BE2C (cell line): Measurements from ENCODE around the gene PALD1. TPM values are rescaled to one million over a fixed set of nuclear protein-coding genes. Genes with fewer than 3 reads are reported as not detected.

Experiments used
- DNase-seq: peaks from one replicate; pipeline ENCODE4 v3.0.0-alpha.2; 2020
- H3K27me3 ChIP-seq: fragments of 250-450 bp; sonication (Bioruptor Pico); 2 replicates; pipeline ENCODE4 v1.5.1; 2020; ENCODE audit warnings: mild to moderate bottlenecking
- H3K36me3 ChIP-seq: fragments of 250-450 bp; sonication (Bioruptor Pico); 2 replicates; pipeline ENCODE4 v1.5.1; 2020; ENCODE audit warnings: mild to moderate bottlenecking
- H3K4me1 ChIP-seq: fragments of 250-450 bp; sonication (Bioruptor Pico); 2 replicates; pipeline ENCODE4 v1.5.1; 2020
- H3K4me3 ChIP-seq: 2 replicates; pipeline ENCODE4 v1.5.1; 2011; ENCODE audit warnings: low read depth, low read length
- H3K9me3 ChIP-seq: fragments of 250-450 bp; sonication (Bioruptor Pico); 2 replicates; pipeline ENCODE4 v1.5.1; 2020
- polyA plus RNA-seq: library from polyadenylated mRNA; unstranded; fragments of >200 nt; gene quantifications from one replicate; pipeline ENCODE4 v1.2.1, GENCODE V29; 2012; ENCODE audit warnings: low read depth, missing spikeins; ENCODE audit not compliant: insufficient read length, insufficient read depth
- TF ChIP-seq, protein P1 (sequence below): IDR thresholded peaks from 2 replicates; pipeline ENCODE4 v1.5.1; 2012; ENCODE audit warnings: mild to moderate bottlenecking, low read depth, low read length

Gene PALD1
- 10.1 TPM for polyA plus RNA-seq

DNA sequence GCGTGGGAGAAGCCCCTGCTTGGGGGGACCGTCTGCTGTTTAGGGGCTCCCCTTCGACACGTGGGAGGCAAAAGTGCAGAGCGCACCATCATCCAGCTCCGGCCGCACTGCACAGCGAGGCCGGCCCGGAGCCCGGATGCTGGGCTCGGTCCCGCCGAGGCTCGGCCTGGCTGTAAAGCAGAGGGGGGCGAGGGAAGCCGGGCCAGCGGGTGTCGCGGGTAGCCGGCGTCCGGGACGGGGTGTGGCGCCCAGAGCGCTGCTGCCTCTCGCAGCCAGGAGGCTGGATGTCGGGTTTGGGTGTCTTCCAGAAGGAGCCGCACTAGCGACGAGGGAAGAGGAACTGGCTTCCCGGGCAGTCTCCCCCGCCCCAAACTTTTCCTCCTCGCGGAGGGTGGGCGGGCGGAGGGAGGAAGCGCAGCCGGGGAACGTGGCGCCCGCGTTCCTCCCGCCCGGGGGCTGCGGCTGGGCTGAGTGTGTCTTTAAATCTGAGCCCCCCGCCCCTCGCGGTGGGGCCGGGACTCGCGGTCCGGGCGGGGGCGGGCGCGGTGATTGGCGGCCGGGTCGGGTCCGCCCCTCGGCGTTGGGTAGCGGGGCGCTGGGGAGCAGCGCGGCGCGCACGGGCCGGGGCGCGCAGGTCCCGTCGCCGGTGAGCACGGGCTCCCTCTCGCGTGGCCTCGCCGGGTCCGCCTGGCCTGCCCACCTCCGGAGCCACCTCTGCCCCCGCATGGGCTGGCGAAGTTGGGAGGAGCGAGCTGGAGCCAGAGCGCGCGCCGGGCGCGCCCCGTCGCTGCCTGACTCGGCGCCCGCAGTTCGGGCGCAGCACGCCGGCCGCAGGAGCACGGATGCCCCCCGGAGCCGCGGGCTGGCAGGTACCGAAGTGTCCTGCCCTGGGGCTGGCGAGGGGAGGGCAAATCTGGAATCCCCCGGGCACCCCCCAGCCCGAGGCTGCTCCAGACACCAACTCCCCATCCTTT lies at the start of gene PALD1:
TSS of gene PALD1 (plus strand) at position 577 of the 974 bp plus-strand sequence. CDS start 47,185 bp downstream, outside the sequence.
- DNase-seq, result peak; percentile 57

DNA sequence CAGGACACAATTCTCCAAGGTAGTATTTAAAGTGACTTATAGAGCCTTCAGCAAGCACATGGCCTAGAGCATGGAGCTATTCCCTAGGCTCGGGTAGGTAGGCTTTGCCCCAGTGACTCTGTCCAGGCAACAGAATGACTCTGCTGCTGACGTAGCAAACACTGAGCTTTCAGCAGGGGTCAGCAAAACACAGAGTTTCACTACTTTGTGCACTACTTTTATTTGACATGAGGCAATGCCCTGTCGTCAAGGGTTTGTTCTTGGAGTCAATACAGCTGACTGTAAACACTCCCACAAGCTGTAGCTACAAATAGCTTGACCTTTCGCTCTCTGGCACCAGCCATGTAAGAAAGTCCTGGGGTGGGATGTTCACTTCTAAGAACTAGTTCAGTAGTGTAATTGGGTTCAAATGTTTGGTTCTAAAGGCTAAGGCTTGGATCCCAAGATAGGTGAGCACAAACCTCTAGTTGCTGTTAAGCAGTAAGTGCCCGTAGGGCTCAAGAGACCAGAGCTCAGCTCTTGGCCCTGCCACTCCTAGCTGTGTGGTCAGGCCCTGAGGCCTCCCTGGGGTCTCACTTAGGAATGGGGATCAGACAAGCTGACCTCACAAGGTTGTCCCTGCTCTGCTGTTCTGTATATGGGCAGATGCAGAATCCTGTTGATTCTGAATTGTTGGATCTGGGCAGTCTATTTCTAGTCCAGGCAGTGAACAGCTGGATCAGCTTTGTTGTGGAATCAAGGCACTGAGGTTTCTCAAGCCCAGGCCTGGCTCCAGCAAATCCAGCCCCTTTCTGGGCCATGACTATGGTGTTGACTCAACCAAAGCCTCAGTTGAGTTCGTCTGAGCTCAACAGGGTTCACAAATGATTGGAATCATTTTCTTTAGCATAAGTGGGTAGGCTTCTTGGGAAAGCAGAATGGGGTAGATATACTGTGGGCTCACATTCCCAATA lies 47.8 kb upstream of the PALD1 start:
- Histone ChIP-seq H3K9me3 (no peaks in the 10 kb centered on the region), H3K4me1 (no peaks in the 10 kb centered on the region), H3K27me3 (no peaks in the 10 kb centered on the region), H3K4me3 (no peak overlapping the region), H3K36me3 (peaks cover 7% of the 10 kb centered on the region)
- TF ChIP-seq, protein P1, sequence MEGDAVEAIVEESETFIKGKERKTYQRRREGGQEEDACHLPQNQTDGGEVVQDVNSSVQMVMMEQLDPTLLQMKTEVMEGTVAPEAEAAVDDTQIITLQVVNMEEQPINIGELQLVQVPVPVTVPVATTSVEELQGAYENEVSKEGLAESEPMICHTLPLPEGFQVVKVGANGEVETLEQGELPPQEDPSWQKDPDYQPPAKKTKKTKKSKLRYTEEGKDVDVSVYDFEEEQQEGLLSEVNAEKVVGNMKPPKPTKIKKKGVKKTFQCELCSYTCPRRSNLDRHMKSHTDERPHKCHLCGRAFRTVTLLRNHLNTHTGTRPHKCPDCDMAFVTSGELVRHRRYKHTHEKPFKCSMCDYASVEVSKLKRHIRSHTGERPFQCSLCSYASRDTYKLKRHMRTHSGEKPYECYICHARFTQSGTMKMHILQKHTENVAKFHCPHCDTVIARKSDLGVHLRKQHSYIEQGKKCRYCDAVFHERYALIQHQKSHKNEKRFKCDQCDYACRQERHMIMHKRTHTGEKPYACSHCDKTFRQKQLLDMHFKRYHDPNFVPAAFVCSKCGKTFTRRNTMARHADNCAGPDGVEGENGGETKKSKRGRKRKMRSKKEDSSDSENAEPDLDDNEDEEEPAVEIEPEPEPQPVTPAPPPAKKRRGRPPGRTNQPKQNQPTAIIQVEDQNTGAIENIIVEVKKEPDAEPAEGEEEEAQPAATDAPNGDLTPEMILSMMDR, result no peak
- DNase-seq, result no peak

More for the DNA sequence above, at the start of gene PALD1:
- Histone ChIP-seq H3K4me3 (peak within 1 kb of the TSS; percentile 50), H3K36me3 (no peaks in the 10 kb centered on the region), H3K9me3 (no peaks in the 10 kb centered on the region), H3K4me1 (no peaks in the 10 kb centered on the region; the same call in 1 of the 2 replicates), H3K27me3 (no peaks in the 10 kb centered on the region; the same call in none of the 2 replicates)
- TF ChIP-seq, protein P1, result no peak

DNA sequence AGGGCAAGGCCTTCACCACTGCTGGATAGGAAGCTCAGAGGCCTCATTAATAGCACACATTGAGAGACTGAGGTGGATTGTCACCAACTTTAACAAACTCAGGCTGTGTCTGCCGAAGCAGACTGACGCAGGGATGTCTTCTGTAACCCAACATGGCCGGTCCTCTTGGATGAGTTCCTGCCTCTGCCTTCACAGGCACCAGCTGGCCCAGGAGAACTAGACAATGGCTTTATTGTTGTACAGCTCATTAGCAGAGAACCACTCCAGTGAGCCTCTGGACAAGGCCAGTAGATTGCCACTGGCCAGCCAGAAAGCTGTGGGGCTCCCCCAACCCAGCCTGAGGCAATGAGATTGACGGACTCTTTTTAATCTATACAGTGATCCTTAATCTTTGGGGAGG lies 46.5 kb upstream of the PALD1 start:
- TF ChIP-seq, protein P1, result no peak
- no peaks in the 10 kb centered on the region for H3K27me3 ChIP-seq
- peaks cover 7% of the 10 kb centered on the region; the same call in 1 of the 2 replicates for H3K36me3 ChIP-seq

DNA sequence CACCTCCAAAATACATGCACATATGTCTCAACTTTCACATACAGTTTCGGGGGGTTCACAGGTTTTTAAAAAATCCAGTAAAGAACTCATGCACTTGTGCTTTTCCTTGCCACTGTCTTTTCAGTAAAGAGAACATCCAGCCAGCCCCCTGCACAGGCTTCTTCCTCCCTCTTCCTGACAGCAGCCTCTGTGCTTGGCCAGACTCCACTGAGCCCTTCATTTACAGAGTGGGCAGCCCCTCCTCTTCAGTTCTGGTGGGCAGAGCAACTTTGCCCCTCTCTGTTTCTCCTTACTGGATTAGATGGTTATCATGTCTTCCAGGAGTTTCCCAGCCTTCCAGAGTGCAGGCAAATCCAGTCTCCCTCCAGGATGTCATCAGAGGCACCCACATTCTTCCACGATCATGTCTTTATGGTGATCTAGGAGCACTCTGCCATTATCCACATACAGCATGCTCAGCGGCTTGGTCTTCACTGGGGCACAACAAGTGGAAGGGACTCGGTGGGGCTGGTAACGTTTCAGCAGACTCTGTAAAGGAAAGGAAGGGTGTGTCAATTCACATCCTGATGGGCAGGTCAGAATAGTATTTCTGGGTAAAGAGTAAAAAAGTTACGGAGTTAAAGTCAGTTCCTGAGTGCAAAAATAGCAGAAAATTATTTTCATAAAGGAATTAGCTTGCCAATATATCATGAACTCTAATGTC lies 45.9 kb upstream of the PALD1 start:
- DNase-seq, result no peak
- Histone ChIP-seq H3K4me1 (no peaks in the 10 kb centered on the region), H3K27me3 (no peaks in the 10 kb centered on the region), H3K9me3 (no peaks in the 10 kb centered on the region), H3K36me3 (peaks cover 7% of the 10 kb centered on the region; the same call in 1 of the 2 replicates), H3K4me3 (no peak overlapping the region)
- TF ChIP-seq, protein P1, result no peak

More for the DNA sequence above, 46.5 kb upstream of the PALD1 start:
- Histone ChIP-seq H3K9me3 (no peaks in the 10 kb centered on the region), H3K4me3 (no peak overlapping the region), H3K4me1 (no peaks in the 10 kb centered on the region)
- DNase-seq, result no peak

DNA sequence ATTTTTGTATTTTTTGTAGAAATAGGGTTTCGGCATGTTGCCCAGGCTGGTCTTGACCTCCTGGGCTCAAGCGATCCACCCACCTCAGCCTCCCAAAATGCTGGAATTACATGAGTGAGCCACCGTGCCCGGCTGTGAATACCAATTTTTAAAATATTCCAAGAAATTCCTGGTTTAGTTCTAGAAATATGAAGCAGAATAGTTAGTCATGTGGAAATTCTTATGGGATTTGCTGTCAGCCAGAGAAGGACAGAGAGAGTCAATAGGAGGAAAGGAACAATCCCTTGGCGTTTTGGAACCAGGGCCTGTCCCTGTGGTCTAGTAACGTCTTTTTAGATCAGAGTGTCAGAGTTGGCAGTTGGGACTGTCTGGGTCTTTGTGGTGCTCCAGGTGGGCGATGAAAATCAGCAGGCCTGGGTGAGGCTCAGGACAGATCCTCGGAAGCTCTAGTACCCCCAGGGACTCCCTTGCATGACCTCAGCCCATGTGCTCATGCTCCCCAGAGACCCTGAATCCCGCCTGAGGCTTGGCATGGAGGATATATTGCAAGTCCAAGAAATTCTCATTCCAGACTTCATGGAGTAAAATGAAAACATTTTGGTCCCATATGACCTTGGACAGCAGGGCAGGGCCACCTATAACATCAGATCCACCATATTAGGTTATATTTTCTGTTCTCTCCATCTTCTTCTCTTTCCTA lies 44.8 kb upstream of the PALD1 start:
- H3K4me3 ChIP-seq, result no peak overlapping the region
- H3K4me1 ChIP-seq, result no peaks in the 10 kb centered on the region
- peaks cover 7% of the 10 kb centered on the region; the same call in 1 of the 2 replicates for H3K36me3 ChIP-seq
- H3K9me3 ChIP-seq, result no peaks in the 10 kb centered on the region
- DNase-seq, result peak; percentile 39
- TF ChIP-seq, protein P1, result no peak
- H3K27me3 ChIP-seq, result no peaks in the 10 kb centered on the region
